SK-N-SH treated with all-trans-retinoic acid at 6 μM for 48 hours (cell line): ENCODE data around the gene SPATA18.

Source experiments
- ATAC-seq: fragments of 200-7000 bp; cut with Tn5 transposase; 3 replicates; pipeline ENCODE4 v1.9.1; 2020; ENCODE audit warnings: mild to moderate bottlenecking, moderate library complexity
- ARNTL ChIP-seq: fragments of 450-650 bp; formaldehyde crosslinking; IDR thresholded peaks from 2 replicates; pipeline ENCODE4 v1.5.0; 2020; ENCODE audit warnings: low read depth, mild to moderate bottlenecking, moderate library complexity, borderline replicate concordance
- BACH2 ChIP-seq: fragments of 250-450 bp; sonication (Bioruptor Pico); IDR thresholded peaks from 2 replicates; pipeline ENCODE4 v1.9.0; 2021; ENCODE audit warnings: mild to moderate bottlenecking, borderline replicate concordance
- ESRRG ChIP-seq: fragments of 250-450 bp; sonication (Bioruptor Pico); IDR thresholded peaks from 2 replicates; pipeline ENCODE4 v1.6.1; 2021; ENCODE audit warnings: mild to moderate bottlenecking
- GLIS3 ChIP-seq: fragments of 250-450 bp; sonication (Bioruptor Pico); IDR thresholded peaks from 2 replicates; pipeline ENCODE4 v1.5.0; 2020; ENCODE audit warnings: mild to moderate bottlenecking, moderate library complexity
- OSR1 ChIP-seq: fragments of 250-450 bp; sonication (Bioruptor Pico); IDR thresholded peaks from 2 replicates; pipeline ENCODE4 v1.8.0; 2022; ENCODE audit warnings: moderate library complexity, mild to moderate bottlenecking, inconsistent platforms
- PPARA ChIP-seq: fragments of 250-450 bp; sonication (Bioruptor Pico); IDR thresholded peaks from 2 replicates; pipeline ENCODE4 v1.5.0; 2020; ENCODE audit warnings: mild to moderate bottlenecking, borderline replicate concordance
- RARB ChIP-seq: fragments of 250-450 bp; sonication (Bioruptor Pico); IDR thresholded peaks from 2 replicates; pipeline ENCODE4 v1.8.0; 2021; ENCODE audit warnings: mild to moderate bottlenecking, moderate library complexity
- SNAI2 ChIP-seq: fragments of 250-450 bp; sonication (Bioruptor Pico); IDR thresholded peaks from 2 replicates; pipeline ENCODE4 v1.5.0; 2020; ENCODE audit warnings: mild to moderate bottlenecking, moderate library complexity
- TOX ChIP-seq: fragments of 250-450 bp; sonication (Bioruptor Pico); IDR thresholded peaks from 2 replicates; pipeline ENCODE4 v1.8.0; 2021; ENCODE audit warnings: mild to moderate bottlenecking, moderate library complexity, borderline replicate concordance
- ZC3H10 ChIP-seq: fragments of 250-450 bp; sonication (Bioruptor Pico); IDR thresholded peaks from 2 replicates; pipeline ENCODE4 v1.5.1; 2021; ENCODE audit warnings: mild to moderate bottlenecking, moderate library complexity
- ZFP3 ChIP-seq: fragments of 250-450 bp; sonication (Bioruptor Pico); IDR thresholded peaks from 2 replicates; pipeline ENCODE4 v1.5.0; 2020; ENCODE audit warnings: mild to moderate bottlenecking, moderate library complexity
- ZFP30 ChIP-seq: fragments of 450-650 bp; formaldehyde crosslinking; IDR thresholded peaks from 2 replicates; pipeline ENCODE4 v1.5.0; 2022; ENCODE audit warnings: mild to moderate bottlenecking, moderate library complexity
- ZNF565 ChIP-seq: fragments of 450-650 bp; formaldehyde crosslinking; conservative IDR thresholded peaks from 2 replicates; pipeline ENCODE4 v1.5.0; 2020; ENCODE audit warnings: low read depth, mild to moderate bottlenecking, moderate library complexity
- ZNF70 ChIP-seq: fragments of 450-650 bp; formaldehyde crosslinking; IDR thresholded peaks from 2 replicates; pipeline ENCODE4 v1.5.0; 2020; ENCODE audit warnings: mild to moderate bottlenecking, moderate library complexity
- ZNF8 ChIP-seq: fragments of 450-650 bp; formaldehyde crosslinking; IDR thresholded peaks from 2 replicates; pipeline ENCODE4 v1.5.0; 2020; ENCODE audit warnings: mild to moderate bottlenecking, moderate library complexity
- TF ChIP-seq, protein P1 (sequence below): fragments of 250-450 bp; sonication (Bioruptor Pico); IDR thresholded peaks from 2 replicates; pipeline ENCODE4 v1.5.0; 2020; ENCODE audit warnings: mild to moderate bottlenecking, moderate library complexity
- TF ChIP-seq, protein P2 (sequence below): fragments of 250-450 bp; sonication (Bioruptor Pico); IDR thresholded peaks from 2 replicates; pipeline ENCODE4 v1.5.1; 2021; ENCODE audit warnings: mild to moderate bottlenecking, moderate library complexity
- TF ChIP-seq, protein P3 (sequence below): fragments of 250-450 bp; sonication (Bioruptor Pico); IDR thresholded peaks from 2 replicates; pipeline ENCODE4 v1.8.0; 2020; ENCODE audit warnings: mild to moderate bottlenecking, moderate library complexity, borderline replicate concordance
- TF ChIP-seq, protein P4 (sequence below): fragments of 250-450 bp; sonication (Bioruptor Pico); IDR thresholded peaks from 2 replicates; pipeline ENCODE4 v1.5.1; 2020; ENCODE audit warnings: low read depth, mild to moderate bottlenecking, moderate library complexity
- TF ChIP-seq, protein P5 (sequence below): fragments of 250-450 bp; sonication (Bioruptor Pico); IDR thresholded peaks from 2 replicates; pipeline ENCODE4 v1.8.0; 2021; ENCODE audit warnings: low read depth, mild to moderate bottlenecking, moderate library complexity, borderline replicate concordance

SPATA18 gene

DNA sequence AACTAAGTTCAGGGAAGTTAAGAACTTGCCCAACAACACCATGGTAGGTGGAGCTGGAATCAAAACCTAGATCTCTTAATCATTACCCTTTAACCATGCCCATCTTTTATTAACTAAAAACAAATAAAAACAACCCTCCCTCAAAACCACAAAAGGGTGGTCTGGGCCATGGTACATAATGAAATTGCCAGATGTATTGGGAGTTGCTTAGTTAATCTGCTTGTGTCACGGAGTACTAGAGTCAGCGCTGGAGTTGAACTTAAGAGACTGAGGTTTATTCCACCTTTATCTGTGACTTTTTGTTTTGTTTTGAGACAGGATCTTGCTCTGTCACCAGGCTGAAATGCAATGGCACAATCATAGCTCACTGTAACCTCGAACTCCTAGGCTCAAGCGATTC lies 44.2 kb upstream of the SPATA18 start:
- TF ChIP-seq OSR1 (no peak), ZNF565 (CRISPR knock-in tag) (no peak)
- ATAC-seq, result no peak

DNA sequence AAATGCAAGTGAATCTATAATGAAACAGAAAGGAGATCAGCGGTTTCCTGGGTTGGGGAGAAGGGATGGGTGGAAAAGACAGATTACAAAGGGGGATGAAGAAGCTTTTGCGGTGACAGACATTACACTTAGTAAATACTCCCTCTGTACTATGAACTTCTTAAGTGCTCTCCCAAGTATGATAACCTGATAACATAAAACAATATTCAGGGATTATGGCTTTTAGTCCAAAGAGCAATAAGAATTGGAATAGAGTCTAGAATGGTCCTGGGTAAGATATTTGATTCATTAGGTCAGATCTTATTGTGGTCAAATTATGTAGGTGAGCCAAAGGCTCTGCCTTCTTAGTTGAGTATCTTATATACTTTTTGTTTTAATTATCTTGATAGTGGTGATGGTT lies 40.1 kb upstream of the SPATA18 start:
- TF ChIP-seq GLIS3 (CRISPR knock-in tag), result no peak
- no peak for TF ChIP-seq PPARA (CRISPR knock-in tag)
- no peak for TF ChIP-seq ZC3H10 (CRISPR knock-in tag)
- no peak for TF ChIP-seq RARB
- no peak for TF ChIP-seq ESRRG (CRISPR knock-in tag)
- no peak for TF ChIP-seq ZNF70 (CRISPR knock-in tag)
- no peak for TF ChIP-seq ZFP30 (CRISPR knock-in tag)
- TF ChIP-seq SNAI2 (CRISPR knock-in tag), result no peak
- no peak for ATAC-seq

DNA sequence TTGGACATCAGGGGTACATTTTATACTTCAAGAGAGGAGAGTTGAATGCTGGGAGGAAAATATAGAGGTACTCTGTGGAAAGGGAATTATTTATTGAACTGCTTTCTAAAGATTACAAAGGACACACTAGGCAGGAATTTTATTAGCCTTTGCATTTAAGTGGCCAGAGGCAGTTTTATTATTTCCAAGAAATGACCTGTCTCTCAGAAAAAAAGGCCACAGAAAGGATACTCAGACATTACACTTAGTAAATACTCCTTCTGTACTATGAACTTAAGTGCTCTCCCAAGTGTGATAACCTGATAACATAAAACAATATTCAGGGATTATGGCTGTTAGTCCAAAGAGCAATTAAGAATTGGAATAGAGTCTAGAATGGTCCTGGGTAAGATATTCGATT lies 38.5 kb upstream of the SPATA18 start:
- TF ChIP-seq ESRRG (CRISPR knock-in tag) (no peak), ZNF70 (CRISPR knock-in tag) (no peak)
- TF ChIP-seq, all 23 proteins: peak for 0
- no peak for ATAC-seq

DNA sequence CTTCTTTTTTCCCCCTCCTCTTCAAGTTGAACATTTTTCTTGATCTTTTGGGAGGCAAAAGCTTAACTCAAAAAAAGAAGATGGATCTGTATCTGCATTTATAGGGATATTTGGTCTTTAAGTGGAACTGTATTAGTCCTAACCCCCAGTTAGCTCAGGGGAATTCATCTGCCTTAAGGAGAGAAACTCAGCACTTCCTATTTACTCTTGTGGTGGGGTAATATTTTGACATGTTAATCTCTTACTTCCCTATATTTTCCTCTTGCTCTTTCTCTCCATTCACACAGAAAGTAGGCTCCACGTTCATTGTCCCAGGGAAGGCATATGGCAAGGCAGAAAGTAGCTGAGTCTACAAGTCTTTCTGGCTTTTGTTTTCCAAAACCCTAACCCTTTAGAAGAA lies 36.2 kb upstream of the SPATA18 start:
- ATAC-seq, result no peak
- TF ChIP-seq ZNF70 (CRISPR knock-in tag) (no peak), OSR1 (no peak), ZNF565 (CRISPR knock-in tag) (no peak), ZFP3 (CRISPR knock-in tag) (no peak), BACH2 (CRISPR knock-in tag) (no peak), ZC3H10 (CRISPR knock-in tag) (no peak), ARNTL (no peak), ZNF8 (CRISPR knock-in tag) (no peak), ESRRG (CRISPR knock-in tag) (no peak), TOX (CRISPR knock-in tag) (no peak), GLIS3 (CRISPR knock-in tag) (no peak), SNAI2 (CRISPR knock-in tag) (no peak), RARB (no peak), ZFP30 (CRISPR knock-in tag) (no peak)
- TF ChIP-seq, protein P1, sequence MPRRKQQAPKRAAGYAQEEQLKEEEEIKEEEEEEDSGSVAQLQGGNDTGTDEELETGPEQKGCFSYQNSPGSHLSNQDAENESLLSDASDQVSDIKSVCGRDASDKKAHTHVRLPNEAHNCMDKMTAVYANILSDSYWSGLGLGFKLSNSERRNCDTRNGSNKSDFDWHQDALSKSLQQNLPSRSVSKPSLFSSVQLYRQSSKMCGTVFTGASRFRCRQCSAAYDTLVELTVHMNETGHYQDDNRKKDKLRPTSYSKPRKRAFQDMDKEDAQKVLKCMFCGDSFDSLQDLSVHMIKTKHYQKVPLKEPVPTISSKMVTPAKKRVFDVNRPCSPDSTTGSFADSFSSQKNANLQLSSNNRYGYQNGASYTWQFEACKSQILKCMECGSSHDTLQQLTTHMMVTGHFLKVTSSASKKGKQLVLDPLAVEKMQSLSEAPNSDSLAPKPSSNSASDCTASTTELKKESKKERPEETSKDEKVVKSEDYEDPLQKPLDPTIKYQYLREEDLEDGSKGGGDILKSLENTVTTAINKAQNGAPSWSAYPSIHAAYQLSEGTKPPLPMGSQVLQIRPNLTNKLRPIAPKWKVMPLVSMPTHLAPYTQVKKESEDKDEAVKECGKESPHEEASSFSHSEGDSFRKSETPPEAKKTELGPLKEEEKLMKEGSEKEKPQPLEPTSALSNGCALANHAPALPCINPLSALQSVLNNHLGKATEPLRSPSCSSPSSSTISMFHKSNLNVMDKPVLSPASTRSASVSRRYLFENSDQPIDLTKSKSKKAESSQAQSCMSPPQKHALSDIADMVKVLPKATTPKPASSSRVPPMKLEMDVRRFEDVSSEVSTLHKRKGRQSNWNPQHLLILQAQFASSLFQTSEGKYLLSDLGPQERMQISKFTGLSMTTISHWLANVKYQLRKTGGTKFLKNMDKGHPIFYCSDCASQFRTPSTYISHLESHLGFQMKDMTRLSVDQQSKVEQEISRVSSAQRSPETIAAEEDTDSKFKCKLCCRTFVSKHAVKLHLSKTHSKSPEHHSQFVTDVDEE (CRISPR knock-in tag), result no peak
- TF ChIP-seq, protein P2, sequence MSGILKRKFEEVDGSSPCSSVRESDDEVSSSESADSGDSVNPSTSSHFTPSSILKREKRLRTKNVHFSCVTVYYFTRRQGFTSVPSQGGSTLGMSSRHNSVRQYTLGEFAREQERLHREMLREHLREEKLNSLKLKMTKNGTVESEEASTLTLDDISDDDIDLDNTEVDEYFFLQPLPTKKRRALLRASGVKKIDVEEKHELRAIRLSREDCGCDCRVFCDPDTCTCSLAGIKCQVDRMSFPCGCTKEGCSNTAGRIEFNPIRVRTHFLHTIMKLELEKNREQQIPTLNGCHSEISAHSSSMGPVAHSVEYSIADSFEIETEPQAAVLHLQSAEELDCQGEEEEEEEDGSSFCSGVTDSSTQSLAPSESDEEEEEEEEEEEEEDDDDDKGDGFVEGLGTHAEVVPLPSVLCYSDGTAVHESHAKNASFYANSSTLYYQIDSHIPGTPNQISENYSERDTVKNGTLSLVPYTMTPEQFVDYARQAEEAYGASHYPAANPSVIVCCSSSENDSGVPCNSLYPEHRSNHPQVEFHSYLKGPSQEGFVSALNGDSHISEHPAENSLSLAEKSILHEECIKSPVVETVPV (CRISPR knock-in tag), result no peak
- TF ChIP-seq, protein P3, sequence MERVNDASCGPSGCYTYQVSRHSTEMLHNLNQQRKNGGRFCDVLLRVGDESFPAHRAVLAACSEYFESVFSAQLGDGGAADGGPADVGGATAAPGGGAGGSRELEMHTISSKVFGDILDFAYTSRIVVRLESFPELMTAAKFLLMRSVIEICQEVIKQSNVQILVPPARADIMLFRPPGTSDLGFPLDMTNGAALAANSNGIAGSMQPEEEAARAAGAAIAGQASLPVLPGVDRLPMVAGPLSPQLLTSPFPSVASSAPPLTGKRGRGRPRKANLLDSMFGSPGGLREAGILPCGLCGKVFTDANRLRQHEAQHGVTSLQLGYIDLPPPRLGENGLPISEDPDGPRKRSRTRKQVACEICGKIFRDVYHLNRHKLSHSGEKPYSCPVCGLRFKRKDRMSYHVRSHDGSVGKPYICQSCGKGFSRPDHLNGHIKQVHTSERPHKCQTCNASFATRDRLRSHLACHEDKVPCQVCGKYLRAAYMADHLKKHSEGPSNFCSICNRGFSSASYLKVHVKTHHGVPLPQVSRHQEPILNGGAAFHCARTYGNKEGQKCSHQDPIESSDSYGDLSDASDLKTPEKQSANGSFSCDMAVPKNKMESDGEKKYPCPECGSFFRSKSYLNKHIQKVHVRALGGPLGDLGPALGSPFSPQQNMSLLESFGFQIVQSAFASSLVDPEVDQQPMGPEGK, result no peak
- TF ChIP-seq, protein P4, sequence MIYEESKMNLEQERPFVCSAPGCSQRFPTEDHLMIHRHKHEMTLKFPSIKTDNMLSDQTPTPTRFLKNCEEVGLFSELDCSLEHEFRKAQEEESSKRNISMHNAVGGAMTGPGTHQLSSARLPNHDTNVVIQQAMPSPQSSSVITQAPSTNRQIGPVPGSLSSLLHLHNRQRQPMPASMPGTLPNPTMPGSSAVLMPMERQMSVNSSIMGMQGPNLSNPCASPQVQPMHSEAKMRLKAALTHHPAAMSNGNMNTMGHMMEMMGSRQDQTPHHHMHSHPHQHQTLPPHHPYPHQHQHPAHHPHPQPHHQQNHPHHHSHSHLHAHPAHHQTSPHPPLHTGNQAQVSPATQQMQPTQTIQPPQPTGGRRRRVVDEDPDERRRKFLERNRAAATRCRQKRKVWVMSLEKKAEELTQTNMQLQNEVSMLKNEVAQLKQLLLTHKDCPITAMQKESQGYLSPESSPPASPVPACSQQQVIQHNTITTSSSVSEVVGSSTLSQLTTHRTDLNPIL, result no peak
- TF ChIP-seq, protein P5, sequence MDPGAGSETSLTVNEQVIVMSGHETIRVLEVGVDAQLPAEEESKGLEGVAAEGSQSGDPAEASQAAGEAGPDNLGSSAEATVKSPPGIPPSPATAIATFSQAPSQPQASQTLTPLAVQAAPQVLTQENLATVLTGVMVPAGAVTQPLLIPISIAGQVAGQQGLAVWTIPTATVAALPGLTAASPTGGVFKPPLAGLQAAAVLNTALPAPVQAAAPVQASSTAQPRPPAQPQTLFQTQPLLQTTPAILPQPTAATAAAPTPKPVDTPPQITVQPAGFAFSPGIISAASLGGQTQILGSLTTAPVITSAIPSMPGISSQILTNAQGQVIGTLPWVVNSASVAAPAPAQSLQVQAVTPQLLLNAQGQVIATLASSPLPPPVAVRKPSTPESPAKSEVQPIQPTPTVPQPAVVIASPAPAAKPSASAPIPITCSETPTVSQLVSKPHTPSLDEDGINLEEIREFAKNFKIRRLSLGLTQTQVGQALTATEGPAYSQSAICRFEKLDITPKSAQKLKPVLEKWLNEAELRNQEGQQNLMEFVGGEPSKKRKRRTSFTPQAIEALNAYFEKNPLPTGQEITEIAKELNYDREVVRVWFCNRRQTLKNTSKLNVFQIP (CRISPR knock-in tag), result no peak
